ENCODE results near the gene TNRC6A.
"Not testable (repeated sequence)": the region's sequence is repeated elsewhere in the genome, so short reads cannot be mapped to it uniquely, and the experiment has no call there.

TNRC6A gene

DNA sequence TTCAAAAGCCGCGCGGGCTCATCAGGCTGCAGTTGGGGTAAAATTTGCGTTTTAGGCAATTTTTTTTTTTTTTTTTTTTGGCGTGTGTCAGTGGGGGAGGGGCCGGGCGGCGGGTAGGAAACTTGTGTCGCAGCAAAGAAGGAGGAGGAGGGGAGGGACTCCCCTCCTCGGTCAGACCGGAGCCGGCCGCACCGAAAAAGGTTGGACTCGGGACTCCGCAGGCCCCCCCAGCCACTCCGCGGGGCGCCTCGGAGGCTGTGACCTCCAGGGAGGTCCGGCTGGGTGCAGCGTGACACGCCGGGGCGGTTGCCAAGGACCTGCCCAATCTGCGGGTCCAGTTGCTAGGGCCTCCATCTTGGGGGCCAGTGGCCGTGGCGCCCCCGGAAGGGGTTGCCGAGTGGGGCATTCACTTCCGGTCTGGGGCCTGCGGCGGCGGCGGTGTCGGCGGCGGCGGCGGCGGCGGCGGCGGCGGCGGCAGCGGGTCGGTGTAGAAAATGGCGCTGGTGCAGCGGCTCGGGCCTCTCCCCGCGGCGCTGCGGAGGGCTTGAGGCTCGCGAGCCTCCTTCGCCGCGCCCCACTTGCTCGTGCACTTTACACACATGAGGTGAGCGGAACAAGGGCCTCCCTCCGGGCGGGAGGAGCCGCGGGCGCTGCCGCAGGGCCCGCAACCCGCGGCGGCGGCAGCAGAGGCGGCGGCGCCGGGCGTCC, at the start of gene TNRC6A:
Gene TNRC6A (plus strand): TSS at position 409 of the 708 bp plus-strand sequence. CDS start 191 bp downstream, at position 600.
- peak; percentile 34 for DNase-seq

DNA sequence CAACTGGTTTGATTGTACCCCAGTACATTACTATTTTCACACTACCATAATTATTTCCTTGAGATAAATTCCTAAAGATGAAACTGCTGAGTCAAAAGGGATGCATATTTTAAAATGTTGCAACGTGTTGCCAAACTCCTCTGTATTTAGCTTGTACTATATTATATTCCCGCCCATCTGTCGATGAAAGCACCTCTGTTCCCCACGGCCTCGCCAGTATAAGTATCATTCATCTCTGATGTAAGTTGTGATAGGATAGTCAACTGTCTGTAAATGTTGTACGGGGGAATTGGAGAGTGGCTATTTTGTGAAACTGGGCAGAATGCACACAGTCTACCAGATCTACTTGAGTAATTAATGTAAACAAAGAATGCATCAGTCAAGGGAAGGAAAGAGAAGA, 47.7 kb upstream of the TNRC6A start:
- no peak for DNase-seq

DNA sequence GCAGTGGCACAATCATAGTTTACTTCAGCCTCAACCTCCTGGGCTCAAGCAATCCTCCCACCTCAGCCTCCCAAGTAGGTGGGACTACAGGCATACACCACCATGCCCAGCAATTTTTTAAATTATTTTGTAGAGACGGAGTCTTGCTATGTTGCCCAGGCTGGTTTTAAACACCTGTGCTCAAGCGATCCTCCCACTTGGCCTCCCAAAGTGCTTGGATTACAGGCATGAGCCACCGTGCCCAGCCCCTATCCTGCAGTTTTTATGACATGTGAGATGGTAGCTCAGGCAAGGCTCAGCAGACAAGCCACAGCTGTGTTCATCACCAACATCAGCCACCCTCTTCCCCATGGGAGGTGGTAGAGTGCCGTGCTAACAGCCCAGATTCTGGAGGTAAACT, 46.2 kb upstream of the TNRC6A start:
- no peak for DNase-seq

DNA sequence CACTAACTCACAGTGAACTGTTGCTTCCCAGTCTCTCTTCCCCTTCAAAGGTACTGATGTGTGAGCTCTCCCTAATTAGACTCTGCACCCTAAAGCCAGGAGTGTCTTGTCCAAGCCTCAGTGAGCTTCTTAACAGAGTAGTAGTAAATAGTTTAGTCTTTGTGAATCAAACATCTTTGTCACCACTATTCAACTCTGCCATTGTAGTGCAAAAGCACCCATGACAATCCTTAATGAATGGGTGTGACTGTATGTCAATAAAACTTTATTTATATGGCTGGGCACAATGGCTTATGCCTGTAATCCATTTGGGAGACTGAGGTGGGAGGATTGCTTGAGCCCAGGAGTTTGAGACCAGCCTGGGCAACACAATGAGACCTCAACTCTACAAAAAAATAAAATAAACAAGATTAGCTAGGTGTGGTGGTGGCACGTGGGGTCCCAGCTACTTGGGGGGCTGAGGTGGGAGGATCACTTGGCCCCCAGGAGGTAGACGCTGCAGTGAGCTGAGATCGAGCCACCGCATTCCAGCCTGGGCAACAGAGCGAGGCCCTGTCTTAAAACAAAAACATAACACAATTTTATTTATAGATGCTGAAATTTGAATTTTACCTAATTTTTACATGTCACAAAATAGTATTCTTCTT, 45.5 kb upstream of the TNRC6A start:
- no peak for DNase-seq

DNA sequence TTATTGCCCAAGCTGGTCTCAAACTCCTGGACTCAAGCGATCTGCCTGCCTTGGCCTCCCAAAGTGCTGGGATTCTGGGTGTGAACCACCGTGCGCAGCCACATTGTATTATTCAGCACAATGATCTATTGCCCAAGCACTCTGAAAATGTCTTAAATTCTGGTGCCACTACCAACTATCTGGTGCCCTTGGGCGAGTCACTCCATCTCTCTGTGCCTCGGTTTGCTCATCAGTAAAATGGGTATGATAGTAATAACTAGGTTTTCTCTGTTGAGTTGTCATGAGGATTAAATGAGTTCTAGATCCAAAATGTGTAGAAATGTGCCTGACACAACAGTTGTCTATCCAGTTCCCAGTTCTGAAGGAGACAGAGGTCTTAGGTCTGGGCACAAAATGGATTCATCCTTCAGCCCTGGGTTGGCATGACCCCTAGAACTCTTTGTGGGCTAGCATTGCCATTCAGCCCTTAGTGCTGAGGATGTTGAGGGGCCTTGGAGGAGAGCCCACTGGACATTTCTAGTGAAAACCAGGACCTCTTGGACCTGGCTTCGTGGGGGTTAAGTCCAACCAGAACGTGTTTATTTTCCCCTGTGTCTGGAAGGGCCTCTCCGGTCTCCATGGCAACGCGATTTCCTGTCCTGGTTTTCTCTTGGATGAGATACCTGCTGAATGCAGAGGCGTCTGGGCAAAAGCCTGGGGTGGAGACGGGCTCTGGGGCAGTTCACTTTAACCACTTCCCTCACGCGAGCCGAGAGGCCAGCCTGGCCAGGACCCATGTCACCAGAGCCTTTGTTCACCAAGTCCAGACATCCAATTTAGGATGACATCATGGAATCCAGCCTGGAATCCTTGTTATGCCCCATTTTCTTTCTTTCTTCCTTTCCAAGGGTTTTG, 43.7 kb upstream of the TNRC6A start:
- no peak for DNase-seq

DNA sequence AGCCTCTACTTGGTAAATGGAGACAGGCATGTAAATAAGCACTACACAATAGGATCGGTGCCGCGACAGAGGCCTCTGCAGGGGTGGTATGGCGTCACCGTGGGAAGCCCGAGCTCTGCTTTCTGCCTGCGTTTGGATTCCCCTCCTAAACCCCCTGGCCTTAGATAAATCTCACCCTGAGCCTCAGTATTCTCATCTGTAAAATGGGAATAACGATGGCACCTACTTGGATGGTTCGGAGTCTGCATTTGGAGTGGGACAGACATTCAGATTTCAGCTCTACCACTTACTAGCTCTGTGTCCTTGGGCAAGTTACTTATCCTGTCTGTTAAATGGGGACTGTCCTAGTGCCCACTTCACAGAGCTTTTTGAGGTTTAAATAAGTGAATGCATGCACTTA, 42.8 kb upstream of the TNRC6A start:
- DNase-seq = no peak

DNA sequence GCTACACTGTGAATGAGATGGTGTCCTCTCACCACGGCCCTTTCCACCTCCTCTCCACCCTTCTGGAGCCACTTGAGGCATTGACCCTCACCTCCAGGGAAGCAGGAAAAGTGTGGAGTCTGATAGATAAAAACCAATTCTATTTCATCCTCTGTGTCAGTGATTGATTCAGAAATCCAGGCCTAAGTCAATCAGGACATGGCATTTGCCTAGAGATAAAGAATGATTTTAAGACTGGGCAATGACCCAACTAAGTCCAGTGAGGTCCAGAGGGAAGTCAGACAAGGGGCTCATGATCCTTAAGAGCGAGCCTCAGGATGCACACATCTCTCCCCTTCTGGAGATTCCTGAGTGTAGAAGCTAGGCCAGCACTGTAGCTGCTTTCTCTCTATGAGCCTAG, 41.1 kb upstream of the TNRC6A start:
- DNase-seq = no peak

DNA sequence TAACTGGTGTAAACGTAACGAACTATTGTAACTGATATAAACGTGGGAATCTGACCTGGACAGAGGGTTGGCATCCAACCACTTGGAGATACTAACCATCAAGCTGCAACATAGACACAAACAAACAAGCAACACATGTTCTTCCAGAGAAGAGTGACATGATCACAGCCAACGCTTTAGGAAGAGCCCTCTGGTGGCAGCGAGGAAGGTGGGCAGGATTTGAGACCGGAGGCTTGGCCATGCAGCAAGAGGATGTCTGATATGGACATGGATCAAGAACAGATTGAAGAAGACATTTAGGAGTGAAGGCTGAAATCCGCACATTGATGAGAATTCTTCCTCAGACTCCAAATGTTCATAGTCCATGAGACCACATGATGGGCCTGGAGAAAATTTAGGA, 40.3 kb upstream of the TNRC6A start:
- DNase-seq = peak; percentile 47

DNA sequence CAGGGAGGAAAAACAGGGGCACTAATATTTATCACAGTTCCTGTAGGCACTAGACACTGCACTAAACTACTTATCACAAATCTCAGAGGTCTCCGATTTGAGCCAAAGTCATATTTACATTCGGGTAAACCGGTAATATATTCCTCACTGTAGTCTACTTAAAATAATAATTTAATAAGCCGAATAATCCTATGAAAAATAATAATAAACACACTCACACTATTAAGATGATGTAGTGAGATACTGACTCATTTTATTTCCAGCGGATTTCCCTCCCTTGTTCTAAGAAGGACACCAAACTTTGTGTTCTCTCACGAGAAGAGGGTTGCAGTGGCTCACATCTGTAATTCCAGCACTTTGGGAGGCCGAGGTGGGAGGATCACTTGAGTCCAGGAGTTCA, 36.6 kb upstream of the TNRC6A start:
- no peak for DNase-seq

DNA sequence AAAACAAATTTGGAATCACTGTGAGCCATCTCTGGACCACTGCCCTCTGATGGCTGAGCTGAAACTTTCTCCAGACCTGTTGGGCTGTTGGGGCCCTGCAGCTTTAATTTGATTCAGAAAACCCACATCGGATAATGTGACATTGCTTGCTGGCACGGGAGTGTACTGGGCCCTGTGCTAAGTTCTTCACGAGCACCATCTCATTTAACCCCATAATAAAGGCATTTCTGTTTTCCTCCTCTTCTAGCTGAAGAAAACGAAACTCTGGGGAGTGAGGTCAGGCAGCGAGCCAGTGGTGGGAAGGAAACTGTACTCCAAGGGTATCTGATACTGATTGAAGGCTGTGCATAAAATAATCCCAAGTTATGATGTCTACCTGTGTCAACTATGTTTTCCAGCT, 34.5 kb upstream of the TNRC6A start:
- DNase-seq = no peak

DNA sequence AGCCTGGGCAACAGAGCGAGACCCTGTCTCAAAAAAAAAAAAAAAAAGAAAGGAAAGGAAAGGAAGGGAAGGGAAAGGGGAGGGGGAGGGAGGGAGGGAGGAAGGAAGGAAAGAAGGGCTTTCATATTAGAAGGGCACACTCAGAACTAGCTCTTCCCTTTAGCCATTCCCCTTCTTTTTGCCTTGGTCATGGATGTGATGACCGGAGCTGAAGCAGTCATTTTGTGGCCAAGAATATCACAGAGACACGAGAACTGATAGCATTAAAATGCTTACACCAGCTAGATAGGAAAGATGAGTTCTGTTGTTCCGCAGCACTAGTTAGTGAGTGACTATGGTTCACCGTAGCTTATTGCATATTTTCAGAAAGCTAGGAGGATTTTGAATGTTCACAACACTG, 32.8 kb upstream of the TNRC6A start:
- no peak for DNase-seq

DNA sequence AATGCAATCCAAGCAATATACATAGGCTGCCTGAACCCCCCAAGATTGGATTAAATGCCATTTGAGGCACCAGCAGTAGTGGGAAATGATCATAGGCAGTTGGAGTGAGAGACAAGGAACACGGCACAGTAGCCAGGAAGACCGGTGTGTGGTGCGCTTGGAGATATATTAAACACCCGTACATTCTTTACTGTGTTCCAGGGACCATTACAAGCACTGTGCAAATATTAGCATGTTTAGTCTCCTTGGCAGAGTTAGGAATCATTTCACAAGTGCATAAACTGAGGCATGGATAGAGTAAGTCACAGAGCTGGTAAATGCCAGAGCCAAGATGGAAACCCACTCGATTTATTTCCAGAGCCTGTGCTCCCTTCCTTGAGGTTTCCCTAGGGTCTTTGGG, 31.1 kb upstream of the TNRC6A start:
- no peak for DNase-seq

DNA sequence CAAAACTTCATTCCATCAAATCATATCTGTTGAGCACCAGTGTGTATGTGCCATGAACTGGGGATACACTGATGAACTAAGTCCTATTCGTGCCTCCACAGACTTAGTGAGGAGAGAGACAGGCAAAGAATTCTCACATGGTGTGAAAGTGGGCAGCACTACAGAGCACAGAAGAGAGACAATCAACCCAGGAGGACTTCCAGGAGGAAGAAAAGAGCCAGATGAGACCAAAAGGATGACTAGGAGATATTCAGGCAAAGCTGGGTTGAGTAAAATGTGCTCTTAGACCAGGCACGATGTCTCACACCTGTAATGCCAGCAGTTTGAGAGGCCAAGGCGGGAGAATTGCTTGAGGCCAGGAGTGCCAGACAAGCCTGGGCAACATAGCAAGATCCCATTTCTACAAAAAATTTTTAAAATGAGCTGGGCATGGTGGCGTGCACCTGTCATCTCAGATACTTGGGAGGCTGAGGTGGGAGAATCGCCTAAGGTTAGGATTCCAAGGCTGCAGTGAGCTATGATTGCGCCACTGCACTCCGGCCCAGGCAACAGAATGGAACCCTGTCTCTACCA, 30.2 kb upstream of the TNRC6A start:
- no peak for DNase-seq

DNA sequence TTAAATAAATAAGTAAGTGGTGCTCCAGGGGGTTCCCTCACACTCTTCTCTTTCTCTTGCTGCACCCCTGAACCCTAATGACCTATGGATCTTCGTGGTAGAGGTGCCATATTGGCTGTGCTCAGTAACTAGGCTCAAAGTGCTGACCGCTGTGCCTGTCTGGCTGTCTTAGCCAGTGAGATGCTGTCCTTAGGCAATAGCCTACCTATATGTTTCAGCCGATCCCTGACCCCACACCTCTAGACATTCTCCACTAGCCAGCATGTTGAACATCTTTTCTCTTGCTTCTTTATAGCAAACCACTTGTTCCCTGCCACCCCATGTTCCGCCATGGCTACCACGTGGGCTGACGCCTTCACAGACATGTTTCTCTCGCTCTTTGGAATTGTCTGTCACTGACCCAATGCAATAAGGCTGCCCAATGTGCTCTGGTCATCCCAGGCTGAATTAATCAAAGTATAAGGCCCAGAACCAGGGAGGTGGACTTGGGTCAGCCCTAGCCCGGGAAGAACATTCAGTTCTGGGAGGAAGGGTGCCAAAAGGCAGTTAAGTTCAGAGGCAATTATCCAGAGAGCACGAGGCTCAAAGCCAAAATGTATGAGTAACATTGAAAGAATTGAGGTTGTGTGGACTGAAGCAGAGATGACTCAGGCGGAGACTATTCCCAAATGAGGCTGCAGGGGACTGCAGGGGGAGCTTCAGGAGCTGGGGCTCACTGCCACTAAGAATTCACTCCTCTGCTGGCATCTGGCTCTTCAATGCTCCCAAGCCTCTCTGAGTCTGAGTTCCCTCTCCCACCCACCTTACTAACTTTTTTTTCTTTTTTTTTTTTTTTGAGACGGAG, 28.7 kb upstream of the TNRC6A start:
- no peak for DNase-seq

DNA sequence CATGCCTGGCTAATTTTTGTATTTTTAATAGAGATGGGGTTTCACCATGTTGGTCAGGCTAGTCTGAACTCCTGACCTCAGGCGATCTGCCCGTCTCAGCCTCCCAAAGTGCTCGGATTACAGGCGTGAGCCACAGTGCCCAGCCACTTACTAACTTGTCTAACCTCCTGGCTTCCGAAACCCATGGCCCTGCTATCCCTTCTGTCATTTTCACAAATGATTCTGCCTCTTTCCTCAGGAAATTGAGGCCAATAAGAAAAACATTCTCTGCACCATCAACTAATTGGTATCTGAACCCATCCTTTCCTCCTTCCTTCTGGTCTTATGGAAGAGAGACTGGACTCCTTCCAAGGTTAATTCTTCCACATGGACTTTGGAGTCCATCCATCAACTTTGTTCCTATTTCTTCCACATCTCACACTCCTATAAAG, 27.9 kb upstream of the TNRC6A start:
- DNase-seq = no peak

DNA sequence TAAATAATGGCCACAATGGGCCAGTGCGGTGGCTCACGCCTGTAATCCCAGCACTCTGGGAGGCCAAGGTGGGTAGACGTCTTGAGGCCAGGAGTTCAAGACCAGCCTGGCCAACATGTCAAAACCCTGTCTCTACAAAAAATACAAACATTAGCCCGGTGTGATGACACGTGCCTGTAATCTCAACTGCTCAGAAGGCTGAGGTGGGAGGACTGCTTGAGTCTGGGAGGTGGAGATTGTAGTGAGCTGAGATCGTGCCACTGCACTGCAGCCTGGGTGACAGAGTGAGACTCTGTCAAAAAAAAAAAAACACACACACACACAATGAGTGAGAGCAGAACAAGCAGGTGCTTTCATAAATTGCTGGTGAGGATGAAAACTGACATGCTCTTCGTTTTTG, 21.7 kb upstream of the TNRC6A start:
- DNase-seq = not testable (repeated sequence)

DNA sequence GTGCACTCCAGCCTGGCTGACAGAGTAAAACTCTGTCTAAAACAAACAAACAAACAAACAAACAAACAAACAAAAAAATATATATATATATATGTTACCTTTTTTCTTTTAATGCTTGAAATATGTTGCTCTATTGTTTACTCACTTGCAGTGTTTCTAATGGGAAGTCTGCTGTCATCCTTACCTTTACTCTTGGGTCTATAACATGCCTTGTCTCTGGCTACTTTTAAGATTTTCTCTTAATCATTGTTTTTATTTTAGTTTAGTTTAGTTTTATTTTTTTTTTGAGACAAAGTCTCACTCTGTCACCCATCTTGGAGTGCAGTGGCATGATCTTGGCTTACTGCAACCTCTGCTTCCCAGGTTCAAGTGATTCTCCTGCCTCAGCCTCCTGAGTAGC, 16.1 kb upstream of the TNRC6A start:
- DNase-seq = no peak

DNA sequence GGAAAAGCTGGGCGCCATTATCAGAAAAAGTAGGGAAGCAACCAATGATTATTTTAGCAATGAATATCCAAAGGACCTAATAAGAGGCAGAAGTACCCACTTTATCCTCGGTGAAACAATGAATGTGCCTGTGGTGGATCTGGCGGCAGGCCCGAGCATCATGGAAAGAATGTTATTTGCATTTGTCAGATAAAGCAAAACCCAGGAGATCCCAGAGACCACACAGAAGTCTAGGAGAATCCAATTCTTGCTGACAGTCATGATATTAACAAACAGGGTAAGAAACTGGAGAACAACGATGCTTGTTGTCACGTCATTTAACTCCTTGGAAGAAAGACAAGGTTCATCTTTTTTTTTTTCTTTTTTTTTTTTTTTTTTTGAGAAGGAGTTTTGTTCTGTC, 12.0 kb upstream of the TNRC6A start:
- DNase-seq = no peak

DNA sequence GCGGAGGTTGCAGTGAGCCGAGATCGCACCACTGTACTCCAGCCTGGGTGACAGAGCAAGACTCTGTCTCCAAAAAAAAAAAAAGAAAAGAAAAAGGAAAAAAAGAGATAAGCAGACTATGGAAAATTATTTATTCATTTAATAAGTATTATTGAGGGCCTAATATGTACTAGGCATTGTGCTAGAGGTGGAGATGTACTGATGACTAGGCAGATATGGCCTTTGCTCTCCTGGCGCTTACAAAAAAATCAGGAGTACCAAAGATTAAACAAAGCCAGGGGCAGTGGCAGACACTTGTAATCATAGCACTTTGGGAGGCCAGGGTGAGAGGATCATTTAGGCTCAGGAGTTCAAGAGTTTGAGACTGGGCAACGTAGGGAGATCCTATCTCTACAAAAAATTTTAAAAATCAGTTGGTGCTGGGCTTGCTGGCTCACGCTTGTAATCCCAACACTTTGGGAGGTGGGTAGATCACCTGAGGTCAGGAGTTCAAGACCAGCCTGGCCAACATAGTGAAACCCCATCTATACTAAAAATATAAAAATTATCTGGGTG, 10.4 kb upstream of the TNRC6A start:
- no peak for DNase-seq

DNA sequence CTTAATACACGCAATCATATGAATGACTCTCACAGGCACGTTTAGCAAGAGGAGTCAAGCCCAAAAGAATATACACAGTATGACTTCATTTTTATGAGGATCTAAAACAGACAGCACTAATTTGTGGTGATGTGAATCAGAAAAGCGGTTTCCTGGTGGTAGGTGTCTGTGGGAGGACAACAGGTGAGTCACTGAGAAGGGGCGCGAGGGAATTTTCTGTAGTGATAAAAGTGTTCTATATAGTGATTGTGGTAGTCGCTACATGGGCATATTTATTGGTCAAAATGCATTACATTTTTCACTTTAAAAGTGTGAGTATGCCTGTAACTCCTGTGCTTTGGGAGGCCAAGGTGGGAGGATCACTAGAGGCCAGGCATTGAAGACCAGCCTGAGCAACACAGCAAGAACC, 7.6 kb upstream of the TNRC6A start:
- DNase-seq = no peak

DNA sequence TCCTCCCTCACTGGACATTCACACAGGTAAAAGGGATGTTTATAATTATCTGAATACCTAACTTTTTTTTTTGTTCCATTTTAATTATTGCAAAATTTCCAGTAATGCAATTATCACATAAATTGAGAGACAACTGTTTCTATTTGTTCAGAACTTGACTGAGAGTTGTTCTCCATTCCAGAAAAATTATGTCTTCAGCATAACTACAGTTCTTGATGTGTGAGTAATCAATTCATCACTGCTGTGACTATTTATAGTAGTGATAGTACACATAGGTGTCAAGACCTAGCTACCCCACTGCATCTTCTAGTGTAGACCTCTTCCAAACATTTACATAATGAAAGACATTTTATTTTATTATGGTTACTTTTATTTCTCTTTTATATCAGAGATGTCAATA, 5.8 kb upstream of the TNRC6A start:
- DNase-seq = no peak

DNA sequence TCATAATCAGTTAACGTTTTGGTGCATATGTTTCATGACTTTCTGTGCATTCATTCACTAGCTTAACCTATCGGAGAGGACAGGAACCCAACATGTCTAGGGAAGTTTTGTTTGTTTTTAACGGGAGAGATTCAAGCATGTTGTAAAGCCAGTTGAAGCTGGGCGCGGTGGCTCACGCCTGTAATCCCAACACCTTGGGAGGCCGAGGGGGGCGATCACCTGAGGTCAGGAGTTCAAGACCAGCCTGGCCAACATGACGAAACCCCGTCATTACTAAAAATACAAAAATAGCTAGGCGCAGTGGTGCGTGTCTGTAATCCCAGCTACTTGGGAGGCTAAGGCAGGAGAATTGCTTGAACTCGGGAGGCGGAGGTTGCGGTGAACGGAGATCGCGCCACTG, 1.4 kb upstream of the TNRC6A start:
- DNase-seq = no peak
